HG03097 (cell line): ENCODE data around the gene ANAPC1.
"Not testable (repeated sequence)": the region's sequence is repeated elsewhere in the genome, so short reads cannot be mapped to it uniquely, and the experiment has no call there.

Experiments
- ATAC-seq: cut with Tn5 transposase; IDR thresholded peaks from one replicate; pipeline ENCODE4 v1.9.1; 2021; ENCODE audit not compliant: unreplicated experiment, low FRiP score

ANAPC1 gene

DNA sequence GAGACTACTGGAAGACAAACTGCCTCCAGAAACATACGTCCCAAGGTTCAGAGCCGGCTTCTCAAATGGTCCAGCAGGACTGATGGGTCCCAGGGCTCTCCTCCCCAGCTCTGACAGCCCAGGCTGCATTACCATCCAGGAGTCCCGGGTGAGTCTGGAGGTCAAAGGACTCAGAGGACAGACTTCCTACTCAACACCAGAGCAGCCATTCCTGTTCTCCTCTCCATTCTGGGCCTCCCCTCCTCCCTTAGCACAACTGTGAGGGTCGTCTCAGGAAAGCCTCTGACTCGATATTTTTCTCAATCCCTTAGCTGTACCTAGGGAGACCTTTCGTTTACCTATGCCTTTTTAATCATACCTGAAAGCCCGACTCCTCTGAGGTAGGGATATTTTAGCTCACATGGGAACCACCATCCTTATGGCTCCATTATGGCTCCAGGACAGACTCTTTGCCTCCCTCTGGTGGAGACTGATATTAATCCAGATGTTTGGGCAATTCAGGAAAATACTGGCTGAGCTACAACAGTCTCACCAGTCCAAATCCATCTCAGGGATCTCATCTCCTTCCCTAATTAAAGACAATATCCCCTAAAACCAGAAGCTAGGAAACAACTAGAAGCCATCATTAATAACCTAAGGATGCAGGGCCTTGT, 70.9 kb downstream of the ANAPC1 start:
- not testable (repeated sequence) for ATAC-seq

DNA sequence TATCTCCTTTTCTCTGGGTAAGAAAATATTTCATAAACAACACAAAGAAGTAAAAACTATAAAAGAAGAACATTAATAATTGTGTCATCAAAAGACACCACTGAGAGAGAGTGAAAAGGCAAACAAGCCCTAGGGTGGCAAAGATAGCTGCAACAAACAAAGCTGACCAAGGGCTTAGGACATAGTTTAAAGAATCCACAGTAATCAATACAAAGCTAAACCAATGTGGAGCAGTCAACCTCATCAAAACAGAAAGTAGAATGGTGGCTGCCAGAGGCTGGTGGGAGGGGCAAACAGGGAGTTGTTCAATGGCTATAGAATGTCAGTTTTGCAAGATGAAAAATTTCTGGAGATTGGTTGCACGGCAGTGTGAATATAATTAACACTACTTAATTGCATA, 93.4 kb downstream of the ANAPC1 start:
- ATAC-seq: not testable (repeated sequence)

DNA sequence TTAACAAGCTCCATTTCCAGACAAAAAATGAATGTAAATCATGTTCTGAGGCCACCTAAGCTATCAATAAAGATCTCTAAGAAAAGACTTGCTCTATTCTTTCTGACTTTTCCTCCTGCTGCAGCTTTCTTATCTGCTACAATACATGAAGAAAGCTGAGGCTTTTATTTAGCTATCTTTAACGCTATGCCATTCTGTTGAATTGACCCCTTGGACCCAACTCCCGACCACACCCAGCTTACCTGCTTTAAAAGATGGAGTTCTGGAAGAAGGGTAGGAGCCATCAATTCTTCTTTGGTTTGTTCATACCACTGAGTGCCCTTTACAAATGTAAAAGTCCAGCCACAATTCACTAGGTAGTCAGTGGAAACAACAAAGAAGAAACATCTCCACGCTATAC, 99.9 kb downstream of the ANAPC1 start:
- not testable (repeated sequence) for ATAC-seq

DNA sequence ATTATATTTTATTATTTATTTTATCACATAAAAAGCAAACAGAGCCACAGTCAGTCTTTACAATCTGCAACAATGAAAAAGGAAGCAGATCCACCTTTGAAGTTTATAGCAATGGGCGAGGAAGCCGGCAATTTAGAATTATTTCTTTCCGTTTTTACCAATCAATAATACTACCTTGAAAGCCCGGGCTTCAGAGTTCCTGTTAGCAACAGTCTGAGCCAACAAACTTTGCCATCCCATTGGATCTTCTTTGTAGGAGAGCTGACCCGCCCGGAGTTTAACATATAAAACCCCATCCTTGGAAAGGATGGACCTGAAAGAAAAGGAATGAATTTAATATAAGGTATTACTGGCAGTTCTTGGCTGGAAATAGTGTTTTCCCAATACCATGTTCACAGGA, 101.8 kb downstream of the ANAPC1 start:
- ATAC-seq: not testable (repeated sequence)

DNA sequence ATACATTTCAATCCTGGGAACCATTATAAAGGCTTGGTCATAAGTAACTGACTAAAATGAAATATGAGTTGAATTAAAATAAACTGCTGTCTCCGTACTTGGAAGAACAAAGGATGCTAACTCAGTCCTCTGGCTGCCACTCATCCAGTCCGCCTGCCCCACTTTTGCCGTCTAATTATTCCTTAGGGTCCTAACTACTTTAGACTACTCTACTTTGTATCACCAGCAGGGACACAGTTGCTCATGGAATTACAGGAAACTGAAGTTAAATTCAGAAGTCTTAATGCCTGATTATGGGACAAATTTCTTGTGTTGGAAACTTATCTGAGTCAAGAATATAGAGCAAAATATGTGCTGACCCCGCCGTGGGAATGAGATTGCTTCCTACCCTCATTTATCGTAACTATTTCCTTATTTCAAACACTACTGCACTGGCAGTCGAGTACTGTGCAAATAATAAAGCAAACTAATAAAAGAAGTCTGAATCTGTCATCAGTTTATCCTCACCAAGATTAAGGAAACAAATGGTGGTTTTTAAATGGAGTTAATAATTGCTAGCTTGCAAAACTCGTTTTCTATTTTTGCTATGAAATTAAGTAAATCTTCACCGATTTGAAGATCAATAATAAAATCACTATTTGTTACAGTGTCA, 102.4 kb downstream of the ANAPC1 start:
- not testable (repeated sequence) for ATAC-seq

DNA sequence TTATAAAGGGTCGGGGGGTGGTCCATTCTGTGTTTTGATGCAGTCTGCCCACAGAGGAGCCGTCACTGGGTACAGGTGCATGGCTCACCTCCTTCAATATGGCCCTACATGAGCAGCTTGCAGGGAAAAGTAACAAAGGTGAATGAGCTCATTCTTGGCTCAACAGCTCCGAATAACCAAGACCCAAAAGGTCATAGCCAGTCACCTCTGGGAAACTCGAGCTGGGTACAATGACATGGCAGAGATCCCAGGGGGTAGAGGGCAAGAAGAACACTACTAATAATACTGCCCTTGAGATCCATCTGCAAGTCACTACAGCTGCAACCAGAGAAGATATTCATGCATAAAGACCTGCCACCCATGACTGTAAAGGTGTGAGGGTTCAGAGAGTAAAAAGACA, 106.8 kb downstream of the ANAPC1 start:
- not testable (repeated sequence) for ATAC-seq

DNA sequence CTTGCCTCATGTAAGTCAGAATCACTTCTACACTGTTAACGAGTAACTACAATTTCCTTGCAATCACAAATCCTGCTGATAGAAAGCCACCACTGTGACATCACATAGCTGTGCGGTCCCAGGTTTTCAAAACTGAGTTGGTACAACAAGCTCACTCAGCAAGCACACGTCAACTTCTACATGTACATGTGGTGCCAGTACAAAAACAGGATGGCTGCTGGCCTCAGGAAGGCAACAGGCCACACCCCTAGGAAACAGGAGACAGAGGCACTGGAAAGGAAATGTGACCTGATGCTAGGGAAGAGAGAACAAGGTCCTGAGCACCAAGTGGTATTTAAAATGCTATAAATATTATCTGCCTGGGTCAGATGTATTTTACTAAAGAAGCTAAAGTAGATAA, 107.7 kb downstream of the ANAPC1 start:
- ATAC-seq: not testable (repeated sequence)

DNA sequence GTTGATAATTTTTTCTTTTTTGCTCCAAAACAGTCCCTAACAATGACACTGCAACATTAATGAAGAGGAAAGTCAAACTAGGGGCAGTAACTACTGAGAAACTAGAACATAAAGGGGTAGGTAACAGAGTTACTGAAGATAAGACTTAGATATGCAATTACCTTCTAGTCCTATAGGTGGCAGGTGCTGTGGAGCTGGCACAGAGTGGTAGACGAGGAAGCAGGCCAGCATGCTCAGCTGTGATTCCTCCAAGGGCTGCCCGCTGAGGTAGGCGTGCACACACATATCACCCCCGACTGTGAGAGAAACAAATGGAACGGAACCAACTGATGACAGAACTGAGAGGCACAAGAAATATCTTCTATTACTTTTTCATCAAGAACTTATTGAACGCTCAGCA, 111.8 kb downstream of the ANAPC1 start:
- not testable (repeated sequence) for ATAC-seq

DNA sequence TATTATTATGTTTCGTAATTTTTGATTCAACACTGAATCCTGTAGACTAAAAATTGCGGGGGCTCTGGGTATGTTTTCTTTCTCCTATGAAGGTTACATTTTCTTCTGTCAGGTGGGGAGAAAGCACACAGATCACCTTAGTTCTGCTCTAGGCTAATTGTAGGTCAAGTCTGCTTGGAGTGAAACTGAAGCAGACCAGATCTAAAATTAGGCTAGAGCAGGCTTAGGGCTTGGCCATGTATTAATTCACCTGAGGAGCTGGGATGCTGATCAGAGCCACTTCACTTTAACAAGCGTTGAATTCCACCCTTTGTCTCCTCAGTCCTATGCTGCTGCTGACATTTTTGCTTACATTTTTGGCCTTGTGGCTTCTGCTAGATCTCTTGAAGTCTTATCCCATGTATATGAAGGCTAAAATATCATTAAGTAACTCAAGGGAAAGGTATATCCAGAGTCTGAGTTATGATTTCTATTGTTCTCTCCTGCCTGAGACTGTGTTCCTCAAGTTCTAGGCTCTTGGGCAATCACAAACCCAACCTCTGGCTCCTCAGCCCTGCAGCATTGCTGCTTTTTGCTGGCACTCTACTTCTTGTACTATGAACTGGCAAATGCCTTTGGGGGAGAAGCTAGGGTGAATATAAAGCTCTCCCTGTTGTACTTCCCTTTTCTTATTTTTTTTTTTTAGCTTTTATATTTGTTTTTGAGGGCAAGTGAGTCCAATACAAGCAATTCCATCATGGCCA, 112.9 kb downstream of the ANAPC1 start:
- ATAC-seq: not testable (repeated sequence)

DNA sequence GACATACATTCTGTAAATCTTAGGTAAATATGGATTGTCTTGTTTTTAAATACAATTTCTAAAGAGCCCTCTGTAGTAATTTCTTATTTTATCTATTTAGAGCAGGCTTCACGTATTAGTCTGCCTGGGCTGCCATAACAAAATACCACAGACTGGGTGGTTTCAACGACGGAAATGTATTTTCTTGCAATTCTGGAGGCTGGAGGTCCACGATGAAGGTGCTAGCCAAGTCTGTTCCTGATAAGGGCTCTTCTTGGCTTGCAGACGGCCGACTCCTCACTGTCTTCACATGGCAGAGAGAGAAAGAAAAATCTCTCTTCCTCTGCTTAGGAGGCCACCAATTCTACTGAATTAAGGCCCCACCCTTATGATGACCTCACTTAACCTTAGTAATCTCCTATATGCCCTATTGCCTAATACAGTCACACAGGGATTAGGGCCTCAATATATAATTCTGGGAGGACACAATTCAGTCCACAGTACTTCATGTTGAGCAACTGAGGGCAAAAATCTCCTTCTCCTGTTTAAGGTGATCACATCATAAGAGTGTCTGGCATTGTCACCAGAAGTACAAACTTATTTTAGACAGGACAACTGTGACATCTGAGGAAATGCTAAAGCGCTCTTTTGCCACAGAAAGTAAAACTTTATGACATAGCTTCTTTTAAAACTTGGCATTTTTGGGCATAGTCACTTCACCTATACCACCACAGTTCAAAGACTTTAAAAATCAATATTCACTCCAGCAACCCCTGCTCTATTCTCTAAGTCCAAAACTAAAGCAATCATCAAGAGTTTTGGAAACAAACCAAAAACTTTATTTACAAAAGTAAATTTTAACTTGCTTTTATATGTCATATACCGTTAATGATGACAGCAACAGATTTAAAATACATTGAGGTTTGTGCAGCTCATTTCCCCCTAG, 115.5 kb downstream of the ANAPC1 start:
- not testable (repeated sequence) for ATAC-seq

DNA sequence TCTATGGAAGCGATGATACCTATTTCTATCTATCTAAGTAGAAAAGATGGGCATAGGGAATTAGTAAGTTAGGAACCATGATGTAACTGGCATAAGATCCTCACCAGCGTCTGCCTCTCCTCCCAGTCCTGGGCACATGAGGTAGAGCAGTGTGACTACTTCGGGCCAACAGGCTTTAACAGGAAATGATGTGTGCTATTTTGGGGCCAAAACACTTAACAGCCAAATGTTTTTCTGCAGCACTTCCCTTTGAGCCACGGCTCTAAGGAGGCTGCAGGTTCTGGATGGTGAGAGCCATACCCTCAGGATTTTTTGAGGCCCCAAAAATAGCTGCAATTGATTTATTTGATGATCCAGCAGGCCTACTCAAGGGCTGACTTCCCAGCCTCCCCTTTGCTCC, 116.9 kb downstream of the ANAPC1 start:
- ATAC-seq: not testable (repeated sequence)

DNA sequence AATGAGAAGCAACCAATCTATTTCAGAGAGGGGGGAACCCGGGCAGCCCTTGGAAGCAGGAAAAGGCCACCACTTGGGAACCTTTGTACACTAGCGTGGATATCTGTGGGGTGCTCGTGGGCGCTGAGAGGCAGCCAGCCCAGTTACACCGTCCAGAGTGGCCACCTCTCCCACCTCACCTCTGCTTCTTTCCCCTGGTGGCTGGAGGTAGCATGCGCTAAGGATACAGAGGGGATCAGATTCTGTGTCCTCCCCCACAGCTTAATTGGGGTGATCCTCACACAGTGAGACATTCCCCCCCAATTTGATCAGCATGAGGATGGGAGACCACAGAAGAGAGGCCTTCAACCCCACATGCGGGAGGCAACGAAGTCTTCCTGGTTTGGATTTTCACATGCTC, 117.7 kb downstream of the ANAPC1 start:
- ATAC-seq: not testable (repeated sequence)

DNA sequence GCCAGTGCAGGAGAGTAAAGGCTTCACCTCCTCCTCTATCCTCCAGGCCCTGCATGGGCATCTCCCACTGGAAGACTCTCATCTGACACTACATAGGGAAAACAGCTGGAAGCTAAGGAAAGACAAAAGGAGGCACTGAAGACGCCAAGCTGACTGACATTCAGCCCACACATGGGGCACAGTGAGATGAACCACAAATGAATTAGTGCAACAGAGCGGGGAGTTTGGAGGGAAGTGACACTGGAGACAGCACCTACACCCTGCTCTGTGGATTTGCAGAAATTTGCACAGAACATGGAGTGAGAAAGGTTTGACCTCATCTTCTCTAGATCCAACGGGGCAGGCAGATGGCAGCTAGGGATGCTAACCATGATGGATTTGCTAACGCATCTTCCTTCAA, 119.8 kb downstream of the ANAPC1 start:
- ATAC-seq: not testable (repeated sequence)

DNA sequence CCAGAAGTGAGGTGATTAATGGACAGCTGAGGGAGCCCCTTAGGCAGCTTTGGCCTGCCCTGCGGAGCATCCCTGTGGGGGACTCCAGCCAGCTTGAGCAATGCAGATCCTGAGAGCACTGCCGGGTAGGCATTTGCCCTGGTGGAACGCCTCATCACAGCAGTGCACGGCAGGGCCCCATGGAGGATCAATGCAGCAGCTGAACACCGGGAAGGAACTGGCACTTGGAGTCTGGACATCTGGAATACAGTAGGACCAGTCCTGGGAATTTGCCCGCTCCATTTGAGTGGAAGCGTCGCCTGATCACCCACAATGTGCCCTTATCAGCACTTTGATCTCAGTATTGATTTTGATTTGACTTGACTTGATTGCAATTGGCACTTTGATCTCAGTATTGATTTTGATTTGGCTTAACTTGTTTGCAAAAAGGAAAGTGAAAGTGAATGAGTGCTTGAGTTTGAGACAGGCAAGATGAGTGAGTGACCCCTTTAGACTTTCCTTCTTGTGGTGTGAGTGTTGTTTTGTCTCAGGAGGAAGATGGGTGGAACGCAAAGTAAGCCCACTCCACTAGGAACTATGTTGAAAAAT, 123.2 kb downstream of the ANAPC1 start:
- ATAC-seq: not testable (repeated sequence)

DNA sequence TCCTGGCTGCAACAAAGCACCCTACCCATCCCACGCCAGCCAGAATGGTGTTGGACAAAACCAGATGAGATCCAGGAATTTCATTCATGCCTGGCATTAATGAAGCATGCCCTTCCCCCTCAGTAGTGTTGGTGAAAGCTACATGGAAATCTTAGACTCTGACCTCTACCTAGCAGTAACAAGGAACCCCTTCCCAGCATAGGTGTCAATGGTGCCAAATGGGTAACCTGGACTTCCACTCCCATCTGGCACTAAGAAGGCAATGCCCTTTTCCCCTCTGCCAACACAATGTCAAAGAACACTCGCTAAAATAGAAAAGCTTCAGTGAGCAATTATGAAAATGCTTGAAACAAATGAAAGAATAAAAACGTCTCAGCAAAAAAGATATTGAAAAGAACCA, 131.5 kb downstream of the ANAPC1 start:
- not testable (repeated sequence) for ATAC-seq

DNA sequence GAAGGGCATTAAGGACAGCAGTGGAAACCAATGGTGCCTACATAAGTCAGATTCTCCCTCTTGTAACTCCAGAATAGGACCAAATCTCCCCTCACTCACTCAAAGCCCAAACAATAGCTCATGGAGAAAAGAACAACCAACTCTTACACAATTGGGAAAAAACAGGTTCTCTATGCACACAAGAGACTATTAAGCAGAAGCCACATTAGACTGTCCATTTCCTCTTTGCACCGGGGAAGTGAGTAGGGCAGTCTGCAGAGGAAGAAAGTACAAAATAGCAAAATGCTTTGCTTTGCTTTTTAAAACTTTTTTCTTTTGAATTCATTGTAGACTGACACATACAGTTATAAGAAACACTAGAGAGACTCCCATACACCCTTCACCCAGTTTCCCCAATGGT, 133.4 kb downstream of the ANAPC1 start:
- not testable (repeated sequence) for ATAC-seq

DNA sequence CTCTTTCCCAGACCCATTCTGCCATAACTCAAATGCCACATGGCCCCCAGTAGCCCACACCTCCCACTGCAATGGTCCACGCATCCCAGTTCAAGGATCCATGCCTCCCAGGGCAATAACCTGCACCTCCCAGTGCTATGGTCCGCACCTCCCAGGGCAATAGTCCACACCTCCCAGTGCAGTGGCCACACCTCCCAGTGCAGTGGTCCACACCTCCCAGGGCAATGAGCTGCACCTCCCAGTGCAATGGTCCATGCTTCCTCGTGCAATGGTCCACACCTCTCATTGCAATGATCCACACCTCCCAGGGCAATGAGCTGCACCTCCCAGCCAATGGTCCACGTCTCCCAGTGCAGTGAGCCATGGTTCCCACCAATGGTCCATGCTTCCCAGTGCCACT, 135.6 kb downstream of the ANAPC1 start:
- not testable (repeated sequence) for ATAC-seq

DNA sequence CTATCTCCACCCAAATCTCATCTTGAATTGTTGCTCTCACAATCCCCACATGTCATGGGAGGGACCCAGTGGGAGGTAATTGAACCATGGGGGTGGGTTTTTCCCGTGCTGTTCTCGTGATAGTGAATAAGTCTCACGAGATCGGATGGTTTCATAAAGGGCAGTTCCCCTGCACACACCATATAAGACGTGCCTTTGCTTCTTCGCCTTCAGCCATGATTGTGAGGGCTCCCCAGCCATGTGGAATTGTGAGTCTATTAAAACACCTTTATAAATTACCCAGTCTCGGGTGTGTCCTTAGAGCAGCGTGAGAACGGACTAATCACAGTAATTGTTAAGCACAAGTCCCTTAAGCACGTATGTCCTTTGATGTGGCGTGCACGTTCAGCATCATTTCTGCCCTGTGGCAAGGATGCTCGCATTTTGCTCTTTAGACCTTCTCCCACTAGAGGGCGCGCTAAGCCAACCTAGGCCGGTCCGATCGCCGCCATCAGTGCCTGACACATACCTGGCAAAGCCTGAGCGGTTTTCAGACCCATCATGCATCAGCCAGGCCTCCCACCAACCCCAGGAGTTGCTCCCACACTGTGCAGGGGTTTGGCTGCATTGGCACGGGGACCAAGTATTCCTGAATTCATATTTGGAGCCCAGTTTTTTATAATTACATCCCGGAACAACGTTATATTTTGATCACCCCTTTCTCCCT, 136.4 kb downstream of the ANAPC1 start:
- ATAC-seq: not testable (repeated sequence)

DNA sequence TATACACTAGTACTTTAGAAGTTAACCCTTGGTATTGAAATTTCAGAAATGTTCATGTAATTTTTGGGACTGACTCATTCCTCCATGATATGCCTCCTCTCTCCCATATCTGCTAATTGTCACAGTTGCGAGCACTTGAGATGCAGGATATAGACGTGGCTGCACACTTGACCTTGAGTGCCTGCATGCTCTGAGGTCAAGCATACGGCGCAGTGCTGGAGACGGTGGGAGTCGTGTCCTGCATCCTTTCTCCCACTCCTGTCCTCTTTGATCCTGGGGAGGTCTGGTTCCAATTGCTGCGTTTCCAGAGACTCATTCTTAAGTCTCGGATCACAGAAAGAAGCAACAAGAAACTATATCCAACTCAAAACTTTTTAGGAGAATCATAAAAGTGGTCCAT, 139.2 kb downstream of the ANAPC1 start:
- not testable (repeated sequence) for ATAC-seq
